K562 (cell line): ENCODE measurements around the gene APC2. TPM values are rescaled to one million over a fixed set of nuclear protein-coding genes. Genes with fewer than 3 reads are reported as not detected.
A peak's percentile ranks its signal among the peaks of the same experiment; 100 is the strongest.

Experiments used
- C11orf30 ChIP-seq: fragments of 450-650 bp; IDR thresholded peaks from 2 replicates; pipeline ENCODE4 v1.6.1; 2016; ENCODE audit warnings: low read depth, mild to moderate bottlenecking
- CBX1 ChIP-seq: sonication (generic); IDR thresholded peaks from 2 replicates; pipeline ENCODE4 v1.6.1; 2016; ENCODE audit warnings: antibody characterized with exemption, low read depth, mild to moderate bottlenecking
- DDX20 ChIP-seq: fragments of 450-650 bp; IDR thresholded peaks from 2 replicates; pipeline ENCODE4 v1.6.1; 2016; ENCODE audit warnings: missing genetic modification characterization, low read depth, mild to moderate bottlenecking, missing compliant biosample characterization, moderate library complexity
- ESRRA ChIP-seq: fragments of 450-650 bp; IDR thresholded peaks from 2 replicates; pipeline ENCODE4 v1.6.1; 2014; ENCODE audit warnings: low read depth, mild to moderate bottlenecking, moderate library complexity, borderline replicate concordance
- ETS1 ChIP-seq: conservative IDR thresholded peaks from 2 replicates; pipeline ENCODE4 v1.6.1; 2011; ENCODE audit warnings: low read depth, mild to moderate bottlenecking, low read length; ENCODE audit not compliant: control insufficient read depth
- EWSR1 ChIP-seq: fragments of 450-650 bp; IDR thresholded peaks from 2 replicates; pipeline ENCODE4 v1.6.1; 2018; ENCODE audit warnings: borderline replicate concordance, mild to moderate bottlenecking, low read depth, moderate library complexity; ENCODE audit not compliant: partially characterized antibody
- EZH2 ChIP-seq: IDR thresholded peaks from 2 replicates; pipeline ENCODE4 v1.6.1; 2012; ENCODE audit warnings: low read depth, mild to moderate bottlenecking, inconsistent platforms, low read length, borderline replicate concordance
- FOXM1 ChIP-seq, 2 experiments: fragments of 450-650 bp in 1 of 2; sonication (generic) in 1 of 2; formaldehyde crosslinking in 1 of 2; IDR thresholded peaks; 2 replicates each; pipeline versions ENCODE4 v1.6.1 to v1.9.0; 2017 to 2022; ENCODE audit warnings: low read depth in 2 of 2, mild to moderate bottlenecking in 2 of 2, missing genetic modification reagents in 1 of 2, moderate library complexity in 1 of 2
- RCOR1 ChIP-seq, 2 experiments: IDR thresholded peaks; 2 replicates each; pipeline ENCODE4 v1.6.1; 2012; ENCODE audit warnings: low read depth in 2 of 2, low read length in 2 of 2, borderline replicate concordance in 1 of 2, improper control_type of control experiment in 1 of 2
- RNF2 ChIP-seq: sonication (generic); IDR thresholded peaks from 2 replicates; pipeline ENCODE4 v1.6.1; 2016
- SIN3B ChIP-seq: fragments of 450-650 bp; IDR thresholded peaks from 2 replicates; pipeline ENCODE4 v1.6.1; 2017; ENCODE audit warnings: low read depth, mild to moderate bottlenecking, moderate library complexity
- SIRT6 ChIP-seq: IDR thresholded peaks from one replicate; pipeline ENCODE4 v1.6.1; 2012; ENCODE audit warnings: low read depth, mild to moderate bottlenecking, control low read depth, inconsistent platforms, low read length, moderate library complexity
- SMARCB1 ChIP-seq: IDR thresholded peaks from 2 replicates; pipeline ENCODE4 v1.6.1; 2011; ENCODE audit warnings: improper control_type of control experiment, low read depth; ENCODE audit not compliant: insufficient read length
- TFAM ChIP-seq: fragments of 250-450 bp; sonication (Bioruptor Pico); conservative IDR thresholded peaks from 2 replicates; pipeline ENCODE4 v1.5.0; 2021; ENCODE audit warnings: mild to moderate bottlenecking, moderate library complexity
- ZBTB34 ChIP-seq: fragments of 250-450 bp; sonication (Bioruptor Pico); IDR thresholded peaks from 2 replicates; pipeline ENCODE4 v1.8.0; 2021; ENCODE audit warnings: mild to moderate bottlenecking, moderate library complexity
- ZNF146 ChIP-seq: IDR thresholded peaks from one replicate; pipeline ENCODE4 v1.6.1; 2018; ENCODE audit warnings: missing compliant biosample characterization; ENCODE audit not compliant: unreplicated experiment
- ZNF311 ChIP-seq: fragments of 250-450 bp; sonication (Bioruptor Pico); IDR thresholded peaks from 2 replicates; pipeline ENCODE4 v1.4.0; 2020; ENCODE audit warnings: mild to moderate bottlenecking, moderate library complexity
- ZNF592 ChIP-seq: fragments of 450-650 bp; IDR thresholded peaks from 2 replicates; pipeline ENCODE4 v1.6.1; 2017; ENCODE audit warnings: antibody characterized with exemption, mild to moderate bottlenecking
- ZNF76 ChIP-seq: fragments of 250-450 bp; sonication (Bioruptor Pico); IDR thresholded peaks from 2 replicates; pipeline ENCODE4 v1.4.0; 2020; ENCODE audit warnings: mild to moderate bottlenecking, moderate library complexity, borderline replicate concordance
- ZNF77 ChIP-seq: fragments of 250-450 bp; sonication (Bioruptor Pico); IDR thresholded peaks from 2 replicates; pipeline ENCODE4 v1.5.0; 2020
- polyA plus RNA-seq, 8 experiments: library from polyadenylated mRNA; depleted of rRNA in 4 of 8; stranded (reverse) in 5 of 8; unstranded in 3 of 8; fragments of >200 nt; fragmentation: Nextera tagmentation in 2 of 8; fragmentation: Illumina TruSeq in 1 of 8; extraction: Ambion mirVana in 2 of 8; extraction: Trizol in 1 of 8; gene quantifications; 2 replicates each; pipeline versions ENCODE4 v1.2.1 to v1.2.3, GENCODE V29; 2011 to 2014; ENCODE audit warnings: inconsistent platforms in 1 of 8, missing spikeins in 1 of 8
- total RNA-seq, 7 experiments: library from RNA; depleted of rRNA in 6 of 7; stranded (reverse); fragments of >200 nt in 6 of 7; fragmentation: Illumina TruSeq in 2 of 7; extraction: Trizol in 2 of 7; gene quantifications; 2 replicates each; pipeline versions ENCODE4 v1.2.1 to v1.2.3, GENCODE V29; 2011 to 2021; ENCODE audit warnings: low replicate concordance in 1 of 7

Gene APC2
- total and polyA plus RNA-seq, 9 of the 15 experiments (the other 6 are each of a cell fraction or from before 2014, with no cell fraction given) = 0.01 to 0.40 (median 0.05) TPM; not detected in 3

GRCh38 chr19:1478934-1479707 lies 29.2 kb downstream of the APC2 start, which contains the start of gene C19orf25 (continued):
- TF ChIP-seq ETS1 = peak; percentile 42; the same call in 1 of the 2 replicates
- TF ChIP-seq ZNF311 (CRISPR knock-in tag) = no peak
- TF ChIP-seq ZNF146 (CRISPR knock-in tag) = no peak
- no peak for TF ChIP-seq ZNF76
- TF ChIP-seq RCOR1 (IDR thresholded peaks at IDR 0.05; ENCODE audit: borderline replicate concordance in 1 of 2, low read depth in 2 of 2, low read length in 2 of 2) = peak in 1 of 2 experiments; percentile 77; a peak in 2 of 4 replicates
- 0 out of 2 replicates have a peak, but pooled peaks have one; percentile 42 for TF ChIP-seq ZNF592
- peak; percentile 83 for TF ChIP-seq CBX1
- TF ChIP-seq SIRT6 = no peak
- no peak for TF ChIP-seq ZNF77 (CRISPR knock-in tag)
- no peak for TF ChIP-seq DDX20 (tag)
- no peak for TF ChIP-seq ZBTB34 (CRISPR knock-in tag)
- no peak for TF ChIP-seq SMARCB1
- TF ChIP-seq TFAM = no peak
- peak; percentile 72; the same call in 1 of the 2 replicates for TF ChIP-seq RNF2
- no peak for TF ChIP-seq FOXM1 (IDR thresholded peaks at IDR 0.05; ENCODE audit: low read depth)
- TF ChIP-seq FOXM1 (CRISPR knock-in tag; IDR thresholded peaks at IDR 0.05; ENCODE audit: low read depth) = peak; percentile 80; the same call in 1 of the 2 replicates
- TF ChIP-seq EZH2 = no peak
- TF ChIP-seq SIN3B = peak; percentile 51; the same call in 1 of the 2 replicates
- TF ChIP-seq EWSR1 = no peak
- TF ChIP-seq ESRRA = peak; percentile 99
- peak; percentile 67; the same call in 1 of the 2 replicates for TF ChIP-seq C11orf30
